ENCODE results near the gene ATF2.
"Not testable (repeated sequence)": the region's sequence is repeated elsewhere in the genome, so short reads cannot be mapped to it uniquely, and the experiment has no call there.

ATF2 gene

GRCh38 chr2:175164235-175164634, 3.8 kb downstream of the ATF2 start:
- DNase-seq: no peak

GRCh38 chr2:175158894-175159293, 9.1 kb downstream of the ATF2 start:
- no peak for DNase-seq

- no peak for DNase-seq
Measured at GRCh38 chr2:175156534-175156933, 11.5 kb downstream of the ATF2 start.

GRCh38 chr2:175154661-175155082, 13.3 kb downstream of the ATF2 start:
- no peak for DNase-seq

- no peak for DNase-seq
Measured at GRCh38 chr2:175152242-175152641, 15.8 kb downstream of the ATF2 start.

- no peak for DNase-seq
Measured at GRCh38 chr2:175151791-175152190, 16.2 kb downstream of the ATF2 start.

GRCh38 chr2:175147186-175147585, 20.8 kb downstream of the ATF2 start:
- no peak for DNase-seq

GRCh38 chr2:175143678-175144077, 24.3 kb downstream of the ATF2 start:
- no peak for DNase-seq

- DNase-seq: no peak
Measured at GRCh38 chr2:175143191-175143590, 24.8 kb downstream of the ATF2 start.

- no peak for DNase-seq
Measured at GRCh38 chr2:175140332-175140731, 27.7 kb downstream of the ATF2 start.

GRCh38 chr2:175137793-175138192, 30.2 kb downstream of the ATF2 start:
- DNase-seq: no peak

GRCh38 chr2:175136334-175137215, 31.4 kb downstream of the ATF2 start:
- DNase-seq: no peak

- DNase-seq: no peak
Measured at GRCh38 chr2:175135862-175136261, 32.1 kb downstream of the ATF2 start.

GRCh38 chr2:175135177-175135576, 32.8 kb downstream of the ATF2 start:
- no peak for DNase-seq

GRCh38 chr2:175131252-175131651, 36.8 kb downstream of the ATF2 start:
- DNase-seq: no peak

- DNase-seq: no peak
Measured at GRCh38 chr2:175126661-175127060, 41.3 kb downstream of the ATF2 start.

- DNase-seq: no peak
Measured at GRCh38 chr2:175123254-175123653, 44.7 kb downstream of the ATF2 start.

- no peak for DNase-seq
Measured at GRCh38 chr2:175111200-175111657, 56.8 kb downstream of the ATF2 start.

- DNase-seq: not testable (repeated sequence)
Measured at GRCh38 chr2:175108091-175108490, 59.9 kb downstream of the ATF2 start.

GRCh38 chr2:175107146-175107545, 60.9 kb downstream of the ATF2 start:
- no peak for DNase-seq

- DNase-seq: no peak
Measured at GRCh38 chr2:175103191-175103590, 64.8 kb downstream of the ATF2 start.

GRCh38 chr2:175101514-175101913, 66.5 kb downstream of the ATF2 start:
- no peak for DNase-seq

GRCh38 chr2:175097297-175097696, 70.7 kb downstream of the ATF2 start:
- DNase-seq: no peak

GRCh38 chr2:175084117-175084516, 83.9 kb downstream of the ATF2 start:
- DNase-seq: not testable (repeated sequence)

GRCh38 chr2:175080479-175080878, 87.5 kb downstream of the ATF2 start:
- DNase-seq: no peak

Measured in CD4-positive, alpha-beta T cell treated with Interleukin-15 for 1 hour (primary cell).